Loucy (cell line): Measurements from ENCODE around the gene KPNA1.

Experiments used
- CTCF ChIP-seq: fragments of 200-600 bp; sonication (generic); conservative IDR thresholded peaks from 2 replicates; pipeline ENCODE4 v1.5.1; 2014; ENCODE audit warnings: mild to moderate bottlenecking, antibody characterized with exemption, low read length
- EZH2phosphoT487 ChIP-seq: fragments of 200-600 bp; IDR thresholded peaks from 2 replicates; pipeline ENCODE4 v1.6.1; 2018; ENCODE audit warnings: antibody characterized with exemption, mild to moderate bottlenecking, moderate library complexity, borderline replicate concordance

- TF ChIP-seq CTCF (no peak), EZH2phosphoT487 (no peak)
Measured at GRCh38 chr3:122390665-122391064, 124.1 kb downstream of the KPNA1 start.
